SKM-1 treated with dmso at 0.1 percent for 144 hours (cell line): ENCODE results near the gene THRA.

Experiments
- DNase-seq: peaks from one replicate; lab custom pipeline; 2025; ENCODE audit not compliant: unreplicated experiment; lab: John Stamatoyannopoulos, UW

The THRA gene

DNA sequence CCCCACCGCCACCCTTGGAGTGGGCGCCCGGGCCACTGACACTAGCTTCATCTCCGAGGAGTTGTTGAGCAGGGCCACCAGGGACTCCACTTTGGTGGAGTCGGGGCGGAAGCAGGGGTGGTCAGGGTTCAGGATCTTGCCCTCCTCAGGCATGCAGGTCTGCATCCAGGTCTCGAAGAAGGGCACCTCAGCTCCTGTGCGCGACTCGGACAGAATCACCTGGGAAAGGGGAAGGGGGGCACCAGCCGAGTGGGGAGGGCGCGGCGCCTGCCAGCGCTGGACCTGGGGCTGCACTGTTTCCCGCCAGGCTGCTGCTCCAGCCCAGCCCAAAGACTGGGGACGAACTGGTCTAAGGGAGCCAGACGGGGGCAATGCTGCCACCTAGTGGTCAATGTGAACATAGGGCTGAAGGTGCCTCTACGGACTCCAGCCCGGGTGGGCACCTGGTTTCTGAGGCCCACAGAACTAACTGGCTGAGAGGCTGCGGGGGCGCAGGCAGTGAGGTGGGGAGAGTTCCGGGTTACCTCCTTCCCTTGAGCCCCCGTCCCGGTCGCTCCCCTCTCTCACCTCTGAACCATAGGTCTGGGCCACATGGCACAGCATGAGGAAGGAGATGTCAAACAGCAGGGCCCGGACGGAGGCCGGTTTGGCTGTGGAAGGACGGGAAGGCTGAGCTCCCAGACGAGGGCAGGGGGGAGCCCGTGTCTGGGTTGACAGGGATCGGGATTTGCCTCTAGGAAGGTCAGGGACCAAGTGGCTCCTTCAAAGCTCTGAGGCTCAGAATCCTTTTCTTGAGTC, 35.8 kb upstream of the THRA start:
- peak; percentile 59 for DNase-seq

DNA sequence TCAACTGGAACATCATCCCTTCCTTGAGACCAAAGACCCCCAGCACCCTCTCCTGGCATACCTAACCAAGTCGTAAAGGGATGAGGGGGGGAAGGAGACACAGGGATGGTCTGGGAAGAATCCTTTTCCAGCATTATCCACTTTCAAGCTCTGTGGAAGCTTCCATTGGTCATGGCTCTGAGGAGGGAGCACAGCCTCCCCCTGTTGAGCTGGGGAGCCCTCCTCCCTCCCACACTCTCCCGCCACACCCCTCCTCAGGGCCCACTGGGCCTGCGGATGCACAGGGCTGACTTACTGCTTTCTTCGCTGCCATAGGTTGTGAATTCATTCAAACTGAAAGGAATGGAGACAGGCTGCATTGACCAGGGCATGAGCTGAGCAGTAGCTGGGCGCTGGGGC, 35.2 kb upstream of the THRA start:
- DNase-seq: no peak

- DNase-seq: no peak
These were observed 34.2 kb upstream of the THRA start for GRCh38 chr17:40028595-40028994.

DNA sequence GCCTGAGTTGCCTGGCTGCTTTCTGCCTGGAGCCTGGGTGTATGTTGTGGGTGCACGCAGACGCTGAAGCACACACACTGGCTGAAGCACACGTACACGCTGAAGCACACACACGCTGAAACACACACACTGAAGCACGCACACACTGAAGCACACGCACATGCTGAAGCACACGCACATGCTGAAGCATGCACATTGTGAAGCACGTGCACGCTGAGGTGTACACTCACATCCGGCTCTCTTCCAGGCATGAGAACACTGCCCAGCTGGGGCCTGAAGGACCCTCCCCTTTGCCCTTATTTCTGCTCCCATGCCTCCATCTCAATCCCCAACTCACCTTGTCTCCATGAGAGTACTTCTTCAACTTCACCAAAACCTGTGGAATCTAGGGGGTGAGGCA, 31.1 kb upstream of the THRA start:
- DNase-seq: no peak

DNA sequence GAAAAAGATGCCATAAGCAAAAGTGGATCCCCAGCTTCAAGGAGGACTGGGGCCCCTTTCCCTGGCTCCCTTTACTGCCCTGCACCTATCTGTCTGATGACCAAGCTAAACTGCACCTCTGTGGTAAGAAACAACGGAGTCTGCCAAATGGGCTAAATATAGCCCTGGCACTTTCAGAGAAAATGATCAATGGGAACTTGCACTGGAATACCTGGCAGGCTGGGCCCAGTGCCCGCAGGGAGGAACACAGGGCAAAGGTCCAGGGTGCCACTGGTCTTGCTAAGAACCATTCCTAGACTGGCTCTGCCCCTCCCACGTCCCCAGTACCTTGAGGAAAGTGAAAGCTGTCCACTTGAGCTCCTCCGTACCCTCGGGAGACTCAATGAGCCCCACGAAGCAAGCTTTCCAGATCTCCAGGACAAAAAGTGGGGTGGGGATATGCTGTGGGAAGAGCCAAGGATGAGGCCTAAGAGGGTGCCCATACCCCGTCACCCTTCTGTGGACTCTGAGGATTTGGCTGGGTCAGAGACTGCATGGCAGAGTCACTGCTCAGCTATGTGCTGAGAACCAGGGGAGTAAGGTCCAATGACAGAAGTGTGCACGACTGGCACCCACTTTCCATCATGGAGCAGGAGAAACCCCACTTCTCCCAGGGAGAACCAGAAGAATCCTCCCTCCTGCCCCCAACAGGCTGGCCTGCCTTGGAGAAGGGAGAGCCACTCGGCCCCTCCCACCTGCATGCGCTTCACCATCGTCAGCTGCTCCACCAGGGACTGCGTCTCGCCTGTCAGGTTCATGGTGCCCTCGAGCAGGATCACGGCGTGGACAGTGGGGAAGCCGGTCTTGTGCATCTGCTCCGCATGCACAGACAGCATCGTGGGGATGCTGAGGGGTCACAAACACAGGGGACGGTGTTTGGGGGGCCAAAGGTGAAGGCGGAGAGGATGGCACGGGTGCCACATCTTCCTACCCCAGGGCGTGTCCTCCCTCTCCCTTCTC, 30.1 kb upstream of the THRA start:
- no peak for DNase-seq

DNA sequence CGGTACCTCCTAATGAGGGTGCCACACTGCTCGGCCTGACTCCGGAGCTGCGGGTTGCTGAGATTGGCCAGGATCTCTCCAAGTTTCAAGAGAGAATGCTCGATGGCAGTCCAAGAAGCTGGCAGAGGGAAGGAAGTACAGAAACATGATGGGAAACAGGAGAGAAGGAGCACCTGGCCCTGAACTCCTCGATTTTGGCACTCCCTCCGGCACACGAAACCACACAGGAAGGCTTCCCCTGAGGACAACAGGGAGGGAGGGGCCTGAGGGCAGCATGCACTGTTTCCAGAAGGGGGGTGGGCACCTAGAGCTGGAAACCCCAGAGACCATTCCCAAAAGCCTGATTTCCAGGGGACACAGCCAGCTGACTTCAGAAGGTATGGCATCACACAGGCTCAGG, 29.4 kb upstream of the THRA start:
- DNase-seq: no peak

DNA sequence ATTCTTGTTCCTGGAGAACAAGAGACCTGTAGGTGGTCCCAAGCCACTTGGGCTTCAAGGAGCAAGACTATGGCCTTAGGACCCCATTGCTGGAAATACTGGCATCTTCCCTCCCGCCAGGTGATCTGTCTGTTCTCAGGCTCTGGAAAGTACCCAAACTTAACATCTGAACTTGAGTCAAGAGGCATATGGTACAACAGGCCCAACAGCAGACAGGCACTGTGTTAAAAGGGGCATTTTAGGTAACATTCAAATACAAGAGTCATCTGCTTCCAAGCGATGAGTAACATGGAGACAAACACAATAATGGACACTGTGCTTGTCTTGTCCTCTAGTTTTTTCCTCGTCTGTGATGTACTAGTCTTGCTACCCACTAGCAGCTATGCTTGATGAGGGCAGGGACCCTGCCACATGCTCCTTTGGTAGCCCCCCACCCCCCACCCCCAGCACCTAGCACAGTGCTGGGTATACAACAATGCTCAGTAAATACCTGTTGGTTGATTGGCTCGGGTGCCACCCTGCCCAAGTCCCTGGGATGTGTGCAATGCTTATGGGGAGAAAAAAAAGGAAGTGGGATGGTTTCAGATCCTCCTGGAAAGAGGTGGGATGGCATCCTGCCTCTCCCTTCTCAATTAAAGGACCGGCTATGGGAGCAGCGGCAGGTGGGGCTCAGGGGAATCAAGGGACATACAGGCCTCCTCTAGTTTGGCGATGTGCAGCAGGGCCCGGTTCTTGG, 28.2 kb upstream of the THRA start:
- DNase-seq: no peak

- DNase-seq: peak; percentile 22
These were observed 27.6 kb upstream of the THRA start for GRCh38 chr17:40035162-40035559.

DNA sequence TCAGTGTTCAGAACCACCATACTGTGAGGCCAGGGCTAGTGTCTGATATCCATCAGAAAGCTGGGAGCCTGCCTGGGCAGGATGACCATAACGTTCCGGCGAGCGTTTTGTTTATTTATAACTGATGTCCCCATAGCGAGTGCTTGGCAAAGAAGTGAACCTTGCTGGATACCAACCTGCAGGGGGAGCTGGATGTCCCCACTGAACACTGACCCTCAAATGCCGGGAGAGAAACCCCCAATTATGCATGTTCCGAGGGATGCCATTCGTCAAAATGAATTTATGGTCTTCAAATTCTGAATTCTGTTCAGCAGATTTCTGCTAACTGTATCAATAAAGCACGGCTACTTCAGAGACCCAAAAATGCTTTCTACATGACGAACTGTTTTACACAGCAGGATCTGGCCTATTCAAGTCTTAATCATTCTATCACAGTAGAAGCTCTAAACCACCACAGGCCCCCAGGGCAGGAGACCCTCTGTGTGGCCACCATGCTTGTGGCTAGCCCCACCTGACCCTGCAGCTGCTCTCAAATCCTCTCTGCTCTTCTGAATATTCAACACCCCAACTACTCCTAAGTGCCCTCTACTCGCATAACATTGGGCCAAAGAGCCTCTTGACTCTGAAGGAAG, 23.8 kb upstream of the THRA start:
- no peak for DNase-seq

DNA sequence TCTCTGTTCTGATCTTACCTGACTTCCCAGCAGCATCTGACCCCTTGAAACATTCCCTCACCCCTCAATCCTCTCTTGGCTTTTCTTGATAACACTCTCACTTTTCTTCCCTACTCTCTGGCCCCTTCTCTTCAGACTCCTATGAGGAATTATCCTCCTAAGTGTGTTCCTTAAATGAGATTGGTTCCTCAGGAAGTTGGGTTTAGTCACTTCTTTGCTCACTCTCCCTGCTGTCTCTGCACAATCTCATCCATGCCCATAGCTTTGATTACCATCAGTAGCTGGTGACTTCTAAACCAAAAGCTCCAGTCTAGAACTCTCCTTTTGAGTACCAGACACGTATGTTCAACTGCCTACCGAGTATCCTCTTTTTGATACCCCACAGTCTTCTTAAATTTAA, 21.6 kb upstream of the THRA start:
- no peak for DNase-seq

DNA sequence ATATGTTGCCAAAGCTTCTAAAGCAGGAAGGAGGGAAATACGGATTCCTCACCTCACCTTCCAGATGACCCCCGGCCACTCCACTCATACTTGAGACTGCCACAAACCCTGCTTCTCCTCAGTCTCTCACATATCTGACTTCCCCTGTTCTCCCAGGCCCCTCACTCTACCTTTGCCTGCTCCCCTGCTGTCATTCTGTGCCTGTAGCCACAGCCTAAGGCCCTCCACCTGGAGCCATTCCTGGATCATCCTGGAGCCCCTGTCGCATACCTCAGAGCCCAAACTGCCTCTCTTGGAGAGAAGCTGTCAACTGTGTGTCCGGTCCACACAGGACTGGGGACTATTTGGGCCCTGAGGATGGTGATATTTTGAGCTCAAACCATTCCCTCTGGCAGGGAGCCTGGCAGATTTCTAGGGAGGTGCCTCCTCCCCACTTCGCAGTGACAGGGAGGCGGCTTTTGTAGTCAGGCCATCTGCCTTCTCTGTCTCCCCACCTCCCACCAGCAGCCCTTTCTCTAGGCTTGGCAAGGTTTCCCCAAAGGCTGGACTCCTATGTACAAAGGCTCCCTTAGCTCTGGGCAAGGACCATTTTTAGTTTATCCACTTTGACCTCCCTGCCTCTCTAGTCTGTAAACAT, 6.3 kb upstream of the THRA start:
- no peak for DNase-seq

- DNase-seq: no peak
These were observed 4.5 kb upstream of the THRA start for GRCh38 chr17:40058186-40058784.

- DNase-seq: no peak
These were observed 3.9 kb upstream of the THRA start for GRCh38 chr17:40058865-40059264.

- no peak for DNase-seq
These were observed 2.9 kb upstream of the THRA start for GRCh38 chr17:40059729-40060475.

DNA sequence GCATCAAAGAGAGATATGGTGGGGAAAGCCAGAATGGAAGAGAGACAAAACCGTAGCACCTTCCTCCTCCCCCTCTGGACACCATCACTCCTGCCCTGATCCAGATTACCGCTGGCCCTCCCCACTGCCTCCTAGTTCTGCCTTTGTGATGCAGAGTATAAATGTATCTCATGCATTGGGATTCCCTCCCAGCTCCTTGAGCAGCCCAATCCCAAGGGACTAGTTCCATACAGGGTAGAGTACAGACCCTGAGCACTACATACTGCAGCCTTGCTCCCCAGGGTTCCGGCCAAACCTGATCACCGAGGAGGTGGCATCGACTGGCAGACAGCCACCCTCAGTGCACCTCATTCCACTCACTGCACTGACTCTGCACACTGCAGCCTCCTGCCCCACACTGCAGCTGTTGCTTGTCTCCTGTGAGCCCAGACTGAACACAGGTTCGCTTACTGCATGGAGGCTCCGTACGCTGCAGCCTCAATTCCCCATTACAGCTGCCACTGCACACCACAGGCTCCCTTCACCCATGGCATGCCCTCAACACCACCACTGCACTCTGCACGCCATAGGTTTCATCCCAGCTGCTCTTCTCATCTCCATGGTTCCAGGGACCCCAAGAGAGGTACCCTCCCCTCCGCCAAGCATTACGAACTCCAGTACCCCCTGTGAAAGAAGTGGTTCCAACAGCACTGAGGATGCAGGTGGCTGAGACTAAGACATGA, 1.7 kb upstream of the THRA start:
- DNase-seq: no peak

DNA sequence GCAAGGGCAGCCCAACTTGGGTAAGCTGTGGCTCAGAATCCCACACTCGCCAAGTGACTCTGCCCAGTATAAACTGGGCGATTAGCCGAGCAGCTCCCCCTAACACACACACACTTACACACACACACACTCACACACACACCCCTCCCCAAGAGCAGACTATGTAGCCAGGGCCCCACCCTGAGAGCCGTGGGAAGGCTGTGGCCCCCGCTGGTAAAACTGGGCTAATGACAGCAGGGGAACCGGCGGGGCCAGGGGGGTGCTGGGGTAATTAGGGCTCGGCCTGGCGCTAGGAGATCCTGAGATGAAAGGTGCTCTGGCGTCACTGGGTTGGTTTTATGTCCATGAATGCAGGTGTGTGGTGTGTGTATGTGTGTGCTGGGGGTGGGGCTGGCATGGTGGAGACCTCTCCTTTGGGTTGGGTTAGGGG, 1.1 kb upstream of the THRA start:
- no peak for DNase-seq

DNA sequence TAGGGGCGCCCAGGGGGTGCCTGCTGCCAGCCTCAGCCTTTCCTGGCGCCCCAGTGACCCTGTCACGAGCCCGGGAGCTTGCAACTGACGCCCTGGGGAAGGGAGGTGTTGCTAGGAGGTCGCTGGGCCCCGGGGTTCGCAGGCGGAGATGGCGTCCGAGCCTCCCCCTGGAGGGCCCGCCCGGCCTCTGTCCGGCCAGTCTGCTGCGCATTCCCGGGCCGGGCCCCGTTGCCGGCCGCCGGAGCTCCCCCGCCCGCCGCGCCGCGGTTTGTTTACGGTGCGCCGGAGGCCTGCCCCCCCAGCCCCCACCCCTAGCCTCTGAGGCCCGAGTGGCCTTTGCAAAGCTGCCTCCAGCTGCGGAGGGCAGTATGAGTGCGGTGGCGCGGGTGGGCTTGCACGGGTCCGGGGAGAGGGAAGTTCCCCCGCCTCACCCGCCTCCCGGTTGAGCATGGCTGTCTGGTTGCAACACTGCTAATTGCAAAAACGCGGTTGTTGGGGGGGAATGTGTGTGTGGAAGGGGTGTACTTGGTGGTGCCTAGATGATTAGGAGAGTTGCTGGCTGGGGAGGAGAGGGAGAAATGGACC, 514 bp downstream of the THRA start:
- DNase-seq: peak; percentile 61

- DNase-seq: no peak
These were observed 1.3 kb downstream of the THRA start for GRCh38 chr17:40063901-40064531.
